NT2/D1 (cell line): ENCODE measurements around the gene SLC2A13.
"Not testable (repeated sequence)": the region's sequence is repeated elsewhere in the genome, so short reads cannot be mapped to it uniquely, and the experiment has no call there.

ENCODE experiments used
- DNase-seq: peaks from one replicate; pipeline ENCODE4 v3.0.0-alpha.2; 2011; ENCODE audit warnings: low read depth, low spot score
- H3K27me3 ChIP-seq: 2 replicates; pipeline ENCODE4 v1.6.0; 2011; ENCODE audit warnings: mild to moderate bottlenecking; ENCODE audit not compliant: insufficient read length, insufficient read depth
- H3K36me3 ChIP-seq: 2 replicates; pipeline ENCODE4 v1.6.1; 2011; ENCODE audit warnings: mild to moderate bottlenecking, low read length, mixed read lengths; ENCODE audit not compliant: insufficient read depth, insufficient read length
- H3K4me1 ChIP-seq: 2 replicates; pipeline ENCODE4 v1.5.1; 2011; ENCODE audit not compliant: insufficient read depth, insufficient read length
- H3K4me3 ChIP-seq: 2 replicates; pipeline ENCODE4 v1.5.1; 2011; ENCODE audit warnings: low read depth; ENCODE audit not compliant: insufficient read length
- H3K9ac ChIP-seq: 2 replicates; pipeline ENCODE4 v1.6.0; 2011; ENCODE audit warnings: low read depth; ENCODE audit not compliant: insufficient read length
- H3K9me3 ChIP-seq: 2 replicates; pipeline ENCODE4 v1.5.1; 2011; ENCODE audit warnings: mild to moderate bottlenecking, low read length; ENCODE audit not compliant: insufficient read depth
- SUZ12 ChIP-seq: IDR thresholded peaks from 2 replicates; pipeline ENCODE4 v1.6.1; 2011; ENCODE audit not compliant: insufficient read length, insufficient read depth; ENCODE audit errors: extremely low read depth
- YY1 ChIP-seq: IDR thresholded peaks from 2 replicates; pipeline ENCODE4 v1.6.1; 2011; ENCODE audit not compliant: insufficient read length, insufficient read depth
- ZNF274 ChIP-seq: IDR thresholded peaks from 2 replicates; pipeline ENCODE4 v1.6.1; 2011; ENCODE audit warnings: mild to moderate bottlenecking, low read depth, low read length

Gene SLC2A13

DNA sequence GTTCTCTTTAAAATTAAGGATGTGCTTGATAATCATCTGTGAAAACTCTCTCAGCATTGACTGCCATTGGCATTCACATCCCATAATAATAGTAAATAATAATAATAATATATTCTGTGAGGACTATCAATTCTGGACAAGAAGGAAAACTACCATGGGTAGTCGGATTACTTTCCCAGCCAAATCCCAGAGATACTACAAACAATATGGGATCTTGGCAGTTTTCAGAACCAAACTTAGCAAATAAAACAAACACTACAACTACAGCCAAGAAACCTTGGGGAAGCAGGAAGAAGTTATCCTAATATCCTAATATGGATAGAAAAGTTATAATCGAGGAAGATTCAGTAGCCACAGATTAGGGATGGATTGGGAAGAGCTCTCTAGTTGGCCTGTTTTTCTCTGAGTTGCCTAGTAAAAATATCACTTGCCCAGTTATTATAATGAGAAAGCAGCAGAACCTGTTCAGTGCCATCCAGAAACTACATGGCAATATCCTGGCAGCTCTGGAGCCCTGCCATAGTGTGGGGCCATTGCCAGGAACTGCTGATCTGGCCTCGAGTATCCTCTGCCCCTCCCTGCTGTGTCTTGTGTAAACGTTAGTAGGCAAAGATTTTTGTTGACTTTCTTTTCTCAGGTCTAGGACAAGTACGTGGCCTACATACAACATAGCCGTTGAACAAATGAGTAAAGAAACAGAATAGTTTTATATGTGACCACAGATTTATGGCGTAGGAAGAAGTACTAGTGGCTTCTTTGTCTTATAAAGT, 193.5 kb downstream of the SLC2A13 start:
- no peak for TF ChIP-seq SUZ12
- TF ChIP-seq ZNF274: no peak
- no peak for TF ChIP-seq YY1
- Histone ChIP-seq H3K4me3 (no peak overlapping the region), H3K9me3 (no peaks in the 10 kb centered on the region), H3K27me3 (no peaks in the 10 kb centered on the region), H3K36me3 (no peaks in the 10 kb centered on the region), H3K9ac (no peak overlapping the region), H3K4me1 (no peaks in the 10 kb centered on the region)
- DNase-seq: no peak

- Histone ChIP-seq H3K36me3 (no peaks in the 10 kb centered on the region), H3K9ac (no peak overlapping the region), H3K9me3 (no peaks in the 10 kb centered on the region), H3K4me1 (no peaks in the 10 kb centered on the region), H3K4me3 (no peak overlapping the region), H3K27me3 (no peaks in the 10 kb centered on the region)
- DNase-seq: no peak
- TF ChIP-seq YY1 (no peak), ZNF274 (no peak), SUZ12 (no peak)
These were observed 199.6 kb downstream of the SLC2A13 start for GRCh38 chr12:39906237-39906636.

- Histone ChIP-seq H3K27me3 (no peaks in the 10 kb centered on the region), H3K9me3 (no peaks in the 10 kb centered on the region), H3K4me3 (no peak overlapping the region), H3K36me3 (no peaks in the 10 kb centered on the region), H3K4me1 (no peaks in the 10 kb centered on the region), H3K9ac (no peak overlapping the region)
- TF ChIP-seq SUZ12 (no peak), ZNF274 (no peak)
- no peak for DNase-seq
These were observed 200.7 kb downstream of the SLC2A13 start for GRCh38 chr12:39905152-39905551.

- H3K27me3 ChIP-seq: no peaks in the 10 kb centered on the region
- TF ChIP-seq ZNF274: no peak
- no peak for TF ChIP-seq SUZ12
- no peak for TF ChIP-seq YY1
- DNase-seq: no peak
- no peak overlapping the region for H3K4me3 ChIP-seq
- no peaks in the 10 kb centered on the region for H3K4me1 ChIP-seq
- no peaks in the 10 kb centered on the region for H3K9me3 ChIP-seq
- H3K9ac ChIP-seq: no peak overlapping the region
- no peaks in the 10 kb centered on the region for H3K36me3 ChIP-seq
These were observed 203.1 kb downstream of the SLC2A13 start for GRCh38 chr12:39902821-39903220.

GRCh38 chr12:39897315-39897714, 208.6 kb downstream of the SLC2A13 start:
- Histone ChIP-seq H3K4me1 (no peaks in the 10 kb centered on the region), H3K4me3 (no peak overlapping the region), H3K27me3 (no peaks in the 10 kb centered on the region), H3K9me3 (peaks cover 11% of the 10 kb centered on the region), H3K36me3 (no peaks in the 10 kb centered on the region), H3K9ac (no peak overlapping the region)
- DNase-seq: no peak
- TF ChIP-seq YY1 (no peak), ZNF274 (no peak), SUZ12 (no peak)

DNA sequence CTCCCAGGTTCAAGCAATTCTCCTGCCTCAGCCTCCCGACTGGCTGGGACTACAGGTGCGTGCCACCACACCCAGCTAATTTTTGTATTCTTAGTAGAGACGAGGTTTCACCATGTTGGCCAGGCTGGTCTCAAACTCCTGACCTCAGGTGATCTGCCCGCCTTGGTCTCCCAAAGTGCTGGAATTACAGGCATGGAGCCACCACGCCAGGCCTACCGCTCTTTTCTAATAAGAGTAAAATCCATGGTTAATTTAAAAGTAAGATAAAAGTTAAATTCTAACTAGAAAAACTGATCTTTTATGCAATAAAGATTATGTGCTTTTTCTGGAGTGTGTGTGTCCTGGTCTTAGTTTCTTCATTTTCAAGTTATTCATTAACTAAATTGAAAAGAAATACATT, 212.5 kb downstream of the SLC2A13 start:
- not testable (repeated sequence) for H3K36me3 ChIP-seq, H3K4me1 ChIP-seq, H3K9ac ChIP-seq, H3K27me3 ChIP-seq, DNase-seq, H3K4me3 ChIP-seq
- peaks cover 11% of the 10 kb centered on the region for H3K9me3 ChIP-seq

DNA sequence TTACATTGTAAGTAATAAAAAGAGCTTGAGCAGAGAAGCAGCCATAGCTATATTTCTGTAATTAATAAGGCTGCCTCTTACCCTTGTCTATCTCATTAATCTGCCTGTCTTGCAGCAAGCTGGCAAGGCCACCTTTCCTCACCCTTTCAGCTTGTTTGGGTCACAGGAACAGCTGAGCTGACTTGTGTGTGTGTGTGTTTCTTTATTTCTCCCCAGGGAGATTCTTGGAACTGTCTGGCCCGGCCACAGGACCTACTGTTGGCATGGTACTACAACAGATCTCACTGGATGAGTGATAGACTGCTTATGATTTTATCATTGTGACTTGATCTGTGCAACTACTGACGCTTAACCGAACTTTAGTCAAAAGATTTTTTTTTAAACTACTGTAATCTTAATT, 213.7 kb downstream of the SLC2A13 start:
- no peaks in the 10 kb centered on the region for H3K27me3 ChIP-seq
- H3K9me3 ChIP-seq: peaks cover 11% of the 10 kb centered on the region
- TF ChIP-seq SUZ12 (no peak), YY1 (no peak), ZNF274 (no peak)
- no peak for DNase-seq
- no peak overlapping the region for H3K9ac ChIP-seq
- H3K4me3 ChIP-seq: no peak overlapping the region
- no peaks in the 10 kb centered on the region for H3K36me3 ChIP-seq
- no peaks in the 10 kb centered on the region for H3K4me1 ChIP-seq

- H3K9me3 ChIP-seq: no peaks in the 10 kb centered on the region
- H3K36me3 ChIP-seq: no peaks in the 10 kb centered on the region
- no peaks in the 10 kb centered on the region for H3K27me3 ChIP-seq
- DNase-seq: no peak
- H3K4me1 ChIP-seq: no peaks in the 10 kb centered on the region
- no peak overlapping the region for H3K9ac ChIP-seq
- no peak overlapping the region for H3K4me3 ChIP-seq
- TF ChIP-seq ZNF274 (no peak), SUZ12 (no peak), YY1 (no peak)
These were observed 218.0 kb downstream of the SLC2A13 start for GRCh38 chr12:39887856-39888255.
